Peyer's patch (tissue), 4 donors: ENCODE data around the gene NPEPPS.

Experiments
- CTCF ChIP-seq, 6 experiments: fragments of 450-650 bp in 4 of 6; fragments of 200-600 bp in 2 of 6; sonication (generic) in 1 of 6; IDR thresholded peaks; one replicate each; pipeline ENCODE4 v1.5.1; 2017 to 2019; ENCODE audit warnings: antibody characterized with exemption in 6 of 6, mild to moderate bottlenecking in 3 of 6, moderate library complexity in 1 of 6
- POLR2A ChIP-seq, 2 donors: fragments of 450-650 bp; IDR thresholded peaks; one replicate each; pipeline ENCODE4 v1.5.1; 2017; ENCODE audit warnings: antibody characterized with exemption in 2 of 2, mild to moderate bottlenecking in 2 of 2, moderate library complexity in 2 of 2

- TF ChIP-seq CTCF (IDR thresholded peaks at IDR 0.05) (no peak), POLR2A (IDR thresholded peaks at IDR 0.05) (no peak)
Measured at GRCh38 chr17:47634870-47635269, 104.0 kb downstream of the NPEPPS start.
